Prostate gland (tissue), 2 donors: Measurements from ENCODE around the gene SCFD1. TPM values are rescaled to one million over a fixed set of nuclear protein-coding genes. Genes with fewer than 3 reads are reported as not detected.

Source experiments
- DNase-seq: peaks from one replicate; pipeline ENCODE4 v3.0.0-alpha.2; 2019; ENCODE audit warnings: low spot score
- H3K27ac ChIP-seq, 2 donors: fragments of 200-600 bp; sonication (generic); 2 replicates each; pipeline ENCODE4 v1.5.1; 2017 to 2019
- H3K27me3 ChIP-seq: fragments of 200-600 bp; sonication (generic); replicated peaks from 2 replicates; pipeline ENCODE4 v1.5.1; 2019; ENCODE audit not compliant: insufficient read depth
- H3K36me3 ChIP-seq, 2 donors: fragments of 200-600 bp; sonication (generic); 1 replicate in 1 of 2; 2 replicates in 1 of 2; pipeline versions ENCODE4 v1.5.1 to v1.8.1; 2017 to 2019
- H3K4me1 ChIP-seq: fragments of 200-600 bp; sonication (generic); replicated peaks from 2 replicates; pipeline ENCODE4 v1.5.1; 2019
- H3K4me3 ChIP-seq, 2 donors: fragments of 200-600 bp; sonication (generic); 2 replicates each; pipeline ENCODE4 v1.5.1; 2017 to 2019
- H3K9me3 ChIP-seq: fragments of 200-600 bp; sonication (generic); 2 replicates; pipeline ENCODE4 v1.5.1; 2017
- CTCF ChIP-seq, 4 experiments: fragments of 200-600 bp in 2 of 4; fragments of 450-650 bp in 2 of 4; sonication (generic) in 2 of 4; IDR thresholded peaks; 1 replicate in 3 of 4; 2 replicates in 1 of 4; pipeline ENCODE4 v1.5.1; 2016 to 2019; ENCODE audit warnings: antibody characterized with exemption in 4 of 4, mild to moderate bottlenecking in 2 of 4, moderate library complexity in 2 of 4
- POLR2A ChIP-seq: fragments of 450-650 bp; IDR thresholded peaks from one replicate; pipeline ENCODE4 v1.6.1; 2016; ENCODE audit warnings: antibody characterized with exemption, mild to moderate bottlenecking
- POLR2AphosphoS5 ChIP-seq: sonication (generic); formaldehyde crosslinking; IDR thresholded peaks from one replicate; pipeline ENCODE4 v1.6.1; 2017; ENCODE audit warnings: antibody characterized with exemption
- WGBS: methylation state at CpG from one replicate; pipeline ENCODE4 v1.1.5; 2018; 5-methylcytosine and 5-hydroxymethylcytosine counted together
- intact Hi-C: fragments of 100-400 bp; cut with DNase I; formaldehyde crosslinking; loops from one replicate; pipeline ENCODE4 v1.14.2; 2022
- total RNA-seq, 2 donors: library from RNA; depleted of rRNA; stranded (reverse); fragments of >200 nt; gene quantifications; one replicate each; pipeline ENCODE4 v1.1.0, GENCODE V29; 2016

SCFD1 gene
- total RNA-seq, 2 donors from 2014 or later, result 43.4 to 49.6 TPM

DNA sequence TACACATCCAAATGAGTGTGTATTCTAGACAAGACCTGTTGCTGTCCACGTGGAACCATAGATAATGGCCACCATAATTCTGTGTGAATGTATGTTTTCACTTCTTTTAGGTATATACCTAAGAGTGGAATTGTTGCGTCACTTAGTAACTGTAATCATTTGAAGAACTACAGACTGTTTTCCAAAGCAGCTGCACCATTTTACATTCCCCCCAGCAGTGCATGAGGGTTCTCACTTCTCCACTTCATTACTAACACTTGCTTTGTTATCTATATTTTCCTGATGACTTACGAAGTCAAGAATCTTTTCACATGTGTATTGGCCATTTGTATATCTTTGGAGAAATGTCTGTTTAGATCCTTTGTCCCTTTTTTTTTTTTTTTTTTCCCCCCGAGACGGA is 106.4 kb downstream of the SCFD1 start:
- no peaks in the 10 kb centered on the region for H3K36me3 ChIP-seq
- intact Hi-C loops, result no loop called here
- no peak overlapping the region for H3K4me3 ChIP-seq
- no peaks in the 10 kb centered on the region for H3K27me3 ChIP-seq
- H3K27ac ChIP-seq, result no peak overlapping the region
- no peak for TF ChIP-seq CTCF (IDR thresholded peaks at IDR 0.05)
- TF ChIP-seq POLR2A, result no peak
- no peak for TF ChIP-seq POLR2AphosphoS5
- no peaks in the 10 kb centered on the region for H3K9me3 ChIP-seq
- H3K4me1 ChIP-seq, result no peaks in the 10 kb centered on the region
- DNase-seq, result no peak
- whole genome bisulfite sequencing, result 94% methylated on average over 5 of the region's 5 CpGs

GRCh38 chr14:30737916-30738315 is 115.8 kb downstream of the SCFD1 start:
- Histone ChIP-seq H3K27ac (no peak overlapping the region), H3K9me3 (no peaks in the 10 kb centered on the region), H3K27me3 (no peaks in the 10 kb centered on the region), H3K36me3 (no peaks in the 10 kb centered on the region), H3K4me3 (no peak overlapping the region), H3K4me1 (no peaks in the 10 kb centered on the region)
- TF ChIP-seq POLR2AphosphoS5 (no peak), CTCF (IDR thresholded peaks at IDR 0.05) (no peak), POLR2A (no peak)
- DNase-seq, result no peak
- 69% methylated on average over 3 of the region's 3 CpGs for WGBS
- intact Hi-C loops, result no loop called here

GRCh38 chr14:30738978-30739377 is 116.9 kb downstream of the SCFD1 start:
- Histone ChIP-seq H3K27me3 (no peaks in the 10 kb centered on the region), H3K9me3 (no peaks in the 10 kb centered on the region), H3K27ac (no peak overlapping the region), H3K4me3 (no peak overlapping the region), H3K4me1 (no peaks in the 10 kb centered on the region), H3K36me3 (no peaks in the 10 kb centered on the region)
- no peak for TF ChIP-seq CTCF (IDR thresholded peaks at IDR 0.05)
- no peak for TF ChIP-seq POLR2A
- TF ChIP-seq POLR2AphosphoS5, result no peak
- 96% methylated on average over 4 of the region's 4 CpGs for WGBS
- DNase-seq, result no peak
- intact Hi-C loops, result no loop called here

DNA sequence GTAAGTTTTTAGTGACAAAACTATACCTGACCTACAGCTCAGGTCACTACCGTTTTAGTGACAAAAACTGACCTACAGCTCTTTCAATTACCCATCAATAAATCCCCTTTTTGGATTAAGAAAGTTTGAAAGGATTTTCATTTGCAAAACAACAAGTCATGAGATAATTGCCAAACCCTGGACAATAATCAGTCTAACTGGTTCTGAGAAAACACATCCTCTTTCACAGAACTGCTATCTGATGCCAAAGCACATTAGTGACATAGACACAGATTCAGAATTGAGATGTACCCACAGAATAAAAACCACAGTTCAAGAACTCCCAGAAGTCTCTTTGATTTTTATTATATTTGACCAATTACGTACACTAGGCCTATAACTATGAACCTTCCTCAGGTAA is 126.2 kb downstream of the SCFD1 start:
- Histone ChIP-seq H3K4me1 (no peaks in the 10 kb centered on the region), H3K27ac (no peak overlapping the region), H3K27me3 (no peaks in the 10 kb centered on the region), H3K36me3 (no peaks in the 10 kb centered on the region), H3K4me3 (no peak overlapping the region), H3K9me3 (no peaks in the 10 kb centered on the region)
- TF ChIP-seq CTCF (IDR thresholded peaks at IDR 0.05), result no peak
- TF ChIP-seq POLR2A, result no peak
- no peak for TF ChIP-seq POLR2AphosphoS5
- DNase-seq, result no peak
- intact Hi-C loops, result no loop called here
- WGBS, result 55% methylated on average over 2 of the region's 2 CpGs

GRCh38 chr14:30751646-30752416 is 129.7 kb downstream of the SCFD1 start:
- TF ChIP-seq CTCF (IDR thresholded peaks at IDR 0.05) (no peak), POLR2AphosphoS5 (no peak), POLR2A (no peak)
- no peaks in the 10 kb centered on the region for H3K9me3 ChIP-seq
- H3K27ac ChIP-seq, result no peak overlapping the region
- no peak overlapping the region for H3K4me3 ChIP-seq
- no peaks in the 10 kb centered on the region for H3K27me3 ChIP-seq
- intact Hi-C loops, result no loop called here
- no peaks in the 10 kb centered on the region for H3K4me1 ChIP-seq
- DNase-seq, result no peak
- 72% methylated on average over 11 of the region's 11 CpGs for WGBS
- H3K36me3 ChIP-seq, result no peaks in the 10 kb centered on the region
